ENCODE measurements around the gene PROSER3.

GRCh38 chr19:35741203-35741515 lies 16.8 kb upstream of the PROSER3 start:
- TF ChIP-seq EZH2 (IDR thresholded peaks at IDR 0.05; ENCODE audit: borderline replicate concordance, insufficient read depth, low read depth, low read length, poor library complexity, severe bottlenecking) (no peak), CTCF (IDR thresholded peaks at IDR 0.05) (no peak)

Measured in B cell (primary cell).